Measurements from ENCODE around the gene EIF4A3.

The EIF4A3 gene

GRCh38 chr17:80147035-80147822 is at the start of gene EIF4A3:
Gene EIF4A3 (minus strand): TSS chr17:80147128. CDS start chr17:80146961, 167 bp downstream.
- FAIRE-seq: peak; percentile 99

DNA sequence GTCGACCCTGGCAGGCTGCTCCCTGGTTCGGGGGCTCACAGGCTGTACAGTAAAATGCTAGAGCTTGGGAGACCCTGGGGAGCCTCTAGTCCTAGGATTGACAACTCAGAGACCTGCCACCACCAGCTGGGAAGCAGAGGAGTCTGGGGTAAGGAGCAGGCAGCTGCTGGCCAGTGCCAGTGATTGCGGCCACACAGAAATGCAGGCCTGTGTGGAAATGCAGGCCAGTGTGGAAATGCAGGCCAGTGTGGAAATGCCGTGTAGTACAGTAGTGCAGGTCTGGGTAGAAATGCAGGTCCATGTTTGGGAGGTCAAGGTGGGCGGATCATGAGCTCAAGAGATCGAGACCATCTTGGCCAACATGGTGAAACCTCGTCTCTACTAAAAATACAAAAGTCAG is 49.7 kb upstream of the EIF4A3 start:
- FAIRE-seq: no peak

DNA sequence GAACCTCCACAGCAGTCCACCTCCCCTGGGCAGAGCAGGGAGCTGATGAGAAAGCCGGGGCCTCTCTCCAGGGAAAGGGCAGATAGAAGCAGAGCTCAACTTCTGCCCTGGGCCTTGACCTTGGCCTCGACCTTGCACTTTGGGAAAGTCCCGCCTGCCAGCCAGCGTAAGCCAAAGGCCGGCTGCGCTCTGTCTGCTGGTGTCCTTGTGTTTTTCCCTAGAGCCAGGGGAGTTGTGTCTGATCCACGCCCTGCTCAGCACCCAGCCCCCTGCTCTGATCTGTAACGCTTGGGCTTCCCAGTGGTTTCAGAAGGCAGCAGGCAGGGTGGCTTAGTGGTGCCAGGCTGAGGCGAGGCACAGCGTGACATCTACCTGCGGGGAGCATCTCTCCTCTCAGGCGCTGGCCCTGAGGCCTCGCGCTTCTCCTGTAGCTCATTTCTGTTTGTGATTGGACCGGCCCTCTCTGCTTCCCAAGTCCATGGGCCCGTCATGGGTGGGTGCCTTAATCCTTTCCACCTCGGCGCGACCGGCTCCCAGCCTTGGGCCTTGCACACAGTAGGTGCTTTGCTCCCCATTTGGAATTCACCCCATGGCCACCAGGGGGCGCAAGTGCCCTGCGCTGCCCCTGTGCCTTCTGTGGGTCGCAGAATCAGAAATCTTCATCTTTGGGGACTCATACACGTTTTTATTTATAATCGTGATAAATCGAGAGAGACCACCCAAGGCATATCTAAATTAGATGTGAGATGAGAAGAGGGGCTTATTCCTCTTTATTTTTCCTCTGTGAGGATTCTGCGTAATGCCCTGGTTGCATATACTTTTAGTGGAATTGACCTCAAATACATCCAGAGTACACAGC is 49.0 kb upstream of the EIF4A3 start:
- no peak for FAIRE-seq

DNA sequence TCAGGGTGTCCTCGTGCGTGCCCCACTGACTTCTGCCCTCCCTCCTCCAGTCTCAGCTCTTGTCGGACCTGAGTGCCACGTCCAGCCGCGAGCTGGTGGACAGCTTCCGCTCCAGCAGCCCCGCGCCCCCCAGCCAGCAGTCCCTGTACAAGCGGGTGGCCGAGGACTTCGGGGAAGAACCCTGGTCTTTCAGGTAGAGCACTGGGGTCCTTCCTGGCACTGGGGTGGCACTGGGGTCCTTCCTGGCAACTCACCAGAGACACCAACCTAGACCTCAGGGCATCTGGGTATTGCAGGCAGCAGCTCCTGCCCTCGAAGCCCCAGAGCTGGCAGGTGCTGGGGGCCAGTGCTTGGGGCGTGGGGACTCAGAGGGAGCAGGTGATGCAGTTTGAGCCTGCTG is 48.2 kb upstream of the EIF4A3 start:
- FAIRE-seq: no peak

DNA sequence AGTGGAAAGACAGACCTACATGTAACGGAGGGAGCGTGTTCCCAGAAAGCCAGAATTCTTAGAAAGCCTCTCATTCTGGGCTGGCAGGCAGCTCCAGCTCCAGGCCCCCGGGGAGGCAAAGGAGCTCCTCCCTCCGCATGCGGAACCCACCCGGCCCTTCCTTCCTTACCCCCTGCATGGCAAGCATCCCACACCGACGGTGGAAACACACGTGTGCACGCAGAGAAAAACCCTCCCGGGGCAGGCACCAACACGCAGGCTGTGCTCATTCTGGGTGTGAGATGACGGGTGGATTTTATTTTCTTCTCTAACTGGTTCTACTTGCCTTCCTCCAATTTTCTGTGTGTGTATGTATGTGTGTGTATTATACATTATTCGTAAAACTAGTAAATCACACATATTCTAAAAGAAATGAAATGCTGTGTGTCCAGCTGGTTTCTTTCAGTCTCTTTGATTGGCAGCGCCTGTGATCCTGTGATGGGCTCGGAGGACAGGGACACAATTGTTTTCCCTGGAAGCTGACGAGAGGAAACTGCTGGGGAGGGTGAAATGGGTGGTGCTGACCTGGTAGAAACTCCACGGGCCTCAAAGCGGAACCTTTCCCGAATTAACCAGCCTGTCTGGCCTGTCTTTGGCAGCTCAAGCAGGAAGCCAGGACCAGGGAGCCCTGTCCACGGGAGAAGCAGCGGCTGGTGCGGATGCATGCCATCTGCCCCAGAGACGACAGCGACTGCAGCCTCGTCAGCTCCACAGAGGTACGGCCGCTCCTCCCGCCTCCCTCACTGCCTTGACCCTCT is 45.1 kb upstream of the EIF4A3 start:
- no peak for FAIRE-seq

- no peak for FAIRE-seq
These were observed 44.3 kb upstream of the EIF4A3 start for GRCh38 chr17:80191192-80191591.

DNA sequence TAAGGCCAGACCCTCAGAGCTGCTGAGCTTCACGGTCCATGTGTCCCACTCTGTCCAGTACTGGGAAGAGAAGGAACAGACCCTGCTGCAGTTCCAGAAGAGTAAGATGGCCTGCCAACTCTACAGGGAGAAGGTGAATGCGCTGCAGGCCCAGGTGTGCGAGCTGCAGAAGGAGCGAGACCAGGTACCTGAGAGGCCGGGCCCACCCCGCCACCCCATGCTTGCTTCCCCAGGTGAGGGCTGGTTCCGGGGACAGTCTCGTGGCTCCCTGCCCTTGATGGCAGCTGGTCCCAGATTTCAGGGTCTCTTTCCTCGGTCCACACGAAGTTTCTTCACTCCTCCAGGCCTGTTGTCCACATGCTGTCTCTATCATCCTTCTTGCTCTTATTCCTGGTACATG is 43.8 kb upstream of the EIF4A3 start:
- no peak for FAIRE-seq

DNA sequence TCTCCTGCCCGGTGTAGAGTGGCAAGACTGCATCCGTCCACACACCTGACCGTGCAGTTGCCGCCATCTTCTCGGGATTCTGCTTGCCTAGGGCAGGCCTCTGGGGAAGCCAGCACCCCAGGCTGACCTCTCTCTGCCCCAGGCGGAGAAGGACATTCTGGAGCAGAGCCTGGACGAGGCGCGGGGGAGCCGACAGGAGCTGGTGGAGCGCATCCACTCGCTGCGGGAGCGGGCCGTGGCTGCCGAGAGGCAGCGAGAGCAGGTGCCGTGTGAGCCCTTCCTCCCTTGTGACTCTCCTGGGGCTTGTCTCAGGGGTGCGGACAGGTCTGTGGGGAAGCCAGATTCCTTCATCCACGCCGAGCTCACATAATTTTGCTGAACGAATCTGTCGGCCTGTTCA is 42.7 kb upstream of the EIF4A3 start:
- FAIRE-seq: no peak

GRCh38 chr17:80187515-80187941 is 40.6 kb upstream of the EIF4A3 start:
- FAIRE-seq: no peak

DNA sequence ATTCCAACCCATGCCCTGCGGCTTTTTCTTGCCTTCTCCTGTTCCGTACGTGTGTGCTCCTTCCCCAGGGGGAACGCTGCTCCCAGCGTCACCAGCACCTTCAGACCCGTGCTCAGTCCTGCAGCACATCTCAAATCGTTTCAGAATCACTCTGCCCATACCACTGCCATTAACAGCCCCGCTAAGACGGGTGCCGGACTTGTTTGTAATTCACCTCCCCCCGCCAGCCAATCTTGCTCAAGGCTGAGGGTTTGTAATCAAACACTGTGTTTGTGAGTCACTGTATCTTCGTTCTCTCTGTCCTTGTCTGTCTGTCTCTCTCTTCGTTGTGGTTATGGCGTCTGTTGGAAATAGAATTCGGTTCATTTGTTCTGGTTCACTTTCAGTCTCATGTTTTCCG is 40.2 kb upstream of the EIF4A3 start:
- no peak for FAIRE-seq

GRCh38 chr17:80185968-80186367 is 39.0 kb upstream of the EIF4A3 start:
- FAIRE-seq: no peak

DNA sequence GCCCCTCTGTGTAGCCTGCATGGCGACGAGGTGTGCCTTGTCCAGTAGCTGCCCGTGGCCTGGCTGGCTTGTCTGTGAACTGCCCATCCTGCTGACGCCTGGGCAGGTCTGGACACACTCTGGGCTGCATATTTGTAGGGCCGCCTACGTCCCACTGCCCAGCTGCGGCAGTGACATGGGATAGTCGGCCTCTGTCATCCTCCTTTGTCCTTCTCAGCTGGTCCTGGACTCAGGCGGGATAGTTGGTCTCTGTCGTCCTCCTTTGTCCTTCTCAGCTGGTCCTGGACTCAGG is 37.4 kb upstream of the EIF4A3 start:
- no peak for FAIRE-seq

DNA sequence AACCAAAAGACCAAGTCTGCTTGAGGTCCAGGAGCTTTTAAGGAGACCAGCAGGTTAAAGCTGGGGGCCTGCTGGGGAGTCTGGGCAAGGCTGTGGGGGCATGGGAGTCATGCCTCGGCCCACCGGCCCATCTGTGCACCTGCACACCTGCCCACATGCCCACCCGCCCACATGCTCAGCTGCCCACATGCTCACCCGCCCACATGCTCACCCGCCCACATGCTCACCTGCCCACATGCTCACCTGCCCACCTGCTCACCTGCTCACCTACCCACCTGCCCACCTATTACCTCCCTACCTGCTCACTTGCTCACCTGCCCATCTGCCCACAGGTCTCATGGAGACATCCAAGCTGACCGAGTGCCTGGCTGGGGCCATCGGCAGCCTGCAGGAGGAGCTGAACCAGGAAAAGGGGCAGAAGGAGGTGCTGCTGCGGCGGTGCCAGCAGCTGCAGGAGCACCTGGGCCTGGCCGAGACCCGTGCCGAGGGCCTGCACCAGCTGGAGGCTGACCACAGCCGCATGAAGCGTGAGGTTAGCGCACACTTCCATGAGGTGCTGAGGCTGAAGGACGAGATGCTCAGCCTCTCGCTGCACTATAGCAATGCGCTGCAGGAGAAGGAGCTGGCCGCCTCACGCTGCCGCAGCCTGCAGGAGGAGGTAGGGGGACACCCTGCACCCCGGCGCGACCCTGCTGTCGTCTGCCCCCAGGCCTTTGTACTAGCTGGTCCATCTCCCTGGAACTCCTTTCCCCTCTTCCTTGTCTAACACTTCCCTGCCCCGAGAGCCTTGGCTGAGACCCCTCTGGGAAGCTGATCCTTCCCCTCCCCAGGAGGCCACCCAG is 36.9 kb upstream of the EIF4A3 start:
- no peak for FAIRE-seq

GRCh38 chr17:80182845-80183223 is 35.9 kb upstream of the EIF4A3 start:
- FAIRE-seq: no peak

DNA sequence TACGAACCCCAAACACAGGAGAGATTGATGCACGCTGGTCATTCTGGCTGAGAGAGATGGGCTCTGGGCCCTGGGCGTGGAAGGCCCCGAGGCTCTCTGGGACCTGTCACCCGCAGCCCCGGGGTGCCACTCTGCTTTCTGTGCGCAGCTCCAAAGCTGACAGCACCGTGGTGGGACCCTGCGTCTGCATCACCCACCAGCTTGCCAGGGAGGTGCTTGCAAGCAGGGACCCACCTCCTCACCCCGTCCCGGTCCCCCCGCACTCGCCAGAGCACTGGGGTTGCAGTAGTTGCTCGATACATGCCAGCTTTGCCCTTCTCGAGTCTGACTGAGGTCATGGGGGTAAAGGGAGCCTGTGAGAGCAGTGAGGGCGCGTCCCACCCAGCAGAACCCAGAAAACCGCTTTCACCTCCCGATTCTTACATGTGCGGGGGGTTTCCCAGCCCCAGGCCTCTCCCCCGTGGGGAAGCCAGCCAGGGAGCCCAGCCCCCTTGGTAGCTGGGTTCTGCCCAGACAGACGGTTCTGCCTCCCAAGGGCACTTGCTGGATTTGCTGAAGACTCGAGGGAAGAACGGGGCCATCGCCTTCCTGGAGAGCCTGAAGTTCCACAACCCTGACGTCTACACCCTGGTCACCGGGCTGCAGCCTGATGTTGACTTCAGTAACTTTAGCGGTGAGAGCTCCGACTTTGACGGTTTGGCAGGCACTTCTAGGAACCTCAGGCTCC is 35.4 kb upstream of the EIF4A3 start:
- no peak for FAIRE-seq

- no peak for FAIRE-seq
These were observed 34.5 kb upstream of the EIF4A3 start for GRCh38 chr17:80181431-80181830.

- no peak for FAIRE-seq
These were observed 33.3 kb upstream of the EIF4A3 start for GRCh38 chr17:80180192-80180591.

DNA sequence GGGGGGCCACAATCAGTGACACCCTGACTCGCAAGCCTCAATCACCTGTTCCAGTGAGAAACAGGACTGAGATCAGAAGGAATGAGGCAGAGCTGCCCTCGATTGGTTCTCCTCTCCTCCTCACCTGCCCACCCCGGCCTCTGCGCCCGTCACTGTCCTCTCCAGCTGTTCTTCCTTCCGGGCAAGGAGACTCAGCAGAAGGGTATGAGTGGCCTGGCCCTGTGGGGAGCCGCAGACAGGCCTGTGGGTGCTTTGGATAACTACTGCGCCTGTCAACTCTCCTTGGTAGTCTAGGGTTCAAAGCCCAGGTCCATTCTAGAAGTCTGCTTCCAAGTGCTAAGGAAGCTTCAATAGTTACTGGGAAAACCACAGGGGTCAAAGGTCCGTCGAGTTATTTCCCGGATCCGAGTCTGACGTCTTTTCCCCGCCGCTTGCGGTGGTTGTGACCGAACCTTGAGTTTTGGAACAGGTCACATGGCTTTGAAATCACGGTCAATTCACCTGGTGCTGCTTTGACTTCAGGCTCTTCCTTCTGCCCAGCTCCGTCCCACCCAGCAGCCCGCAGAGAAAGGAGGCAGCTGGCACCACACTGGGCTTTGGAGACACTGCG is 31.2 kb upstream of the EIF4A3 start:
- FAIRE-seq: no peak

- FAIRE-seq: no peak
These were observed 29.8 kb upstream of the EIF4A3 start for GRCh38 chr17:80176757-80177156.

- FAIRE-seq: no peak
These were observed 27.0 kb upstream of the EIF4A3 start for GRCh38 chr17:80173916-80174315.

- FAIRE-seq: no peak
These were observed 26.2 kb upstream of the EIF4A3 start for GRCh38 chr17:80173126-80173525.
